SK-N-SH (cell line): ENCODE measurements around the gene RPP25. TPM values are rescaled to one million over a fixed set of nuclear protein-coding genes. Genes with fewer than 3 reads are reported as not detected.

Experiments
- CTCF ChIA-PET: fragments of 300-600, 350-600 bp; formaldehyde crosslinking; extraction: SDS; loops from one replicate; lab custom pipeline; 2021; lab: Yijun Ruan, JAX
- POLR2A ChIA-PET: fragments of 350-600 bp; sonication (Branson Sonifier 250); formaldehyde crosslinking; extraction: SDS; loops from one replicate; lab custom pipeline; 2020; ENCODE audit warnings: antibody characterized with exemption, inconsistent platforms; lab: Yijun Ruan, JAX
- DNase-seq: peaks from one replicate; pipeline ENCODE4 v3.0.0; 2012
- H2AFZ ChIP-seq: fragments of 200-600 bp; sonication (generic); 2 replicates; pipeline ENCODE4 v1.8.1; 2016; ENCODE audit warnings: antibody characterized with exemption, mild to moderate bottlenecking, low read depth
- H3F3A ChIP-seq: fragments of 200-600 bp; sonication (generic); replicated peaks from 2 replicates; pipeline ENCODE3; 2016; ENCODE audit warnings: antibody characterized with exemption, mild to moderate bottlenecking; ENCODE audit not compliant: insufficient read depth
- H3K27ac ChIP-seq, 2 experiments: fragments of 200-500 bp in 1 of 2; fragments of 200-600 bp in 1 of 2; sonication (Bioruptor generic) in 1 of 2; sonication (generic), shearing (Covaris generic) in 1 of 2; 2 replicates each; pipeline versions ENCODE4 v1.5.1 to v1.6.1; 2014 to 2016; ENCODE audit warnings: low read depth in 2 of 2, inconsistent platforms in 1 of 2, low read length in 1 of 2, mild to moderate bottlenecking in 1 of 2, mixed read lengths in 1 of 2
- H3K27me3 ChIP-seq: fragments of 200-600 bp; sonication (generic), shearing (Covaris generic); 2 replicates; pipeline ENCODE4 v1.6.1; 2016; ENCODE audit warnings: mixed run types; ENCODE audit not compliant: insufficient read depth
- H3K36me3 ChIP-seq, 2 experiments: fragments of 200-500 bp in 1 of 2; fragments of 200-600 bp in 1 of 2; sonication (Bioruptor generic) in 1 of 2; sonication (generic) in 1 of 2; replicated peaks in 1 of 2; 2 replicates each; pipeline versions ENCODE3 to v1.5.1; 2014 to 2016; ENCODE audit warnings: low read length in 1 of 2, mild to moderate bottlenecking in 1 of 2; ENCODE audit not compliant: insufficient read depth in 2 of 2, control insufficient read depth in 1 of 2
- H3K4me1 ChIP-seq, 2 experiments: fragments of 200-500 bp in 1 of 2; fragments of 200-600 bp in 1 of 2; sonication (Bioruptor generic) in 1 of 2; sonication (generic), shearing (Covaris generic) in 1 of 2; 2 replicates each; pipeline versions ENCODE4 v1.5.1 to v1.6.1; 2014 to 2016; ENCODE audit warnings: low read depth in 1 of 2, low read length in 1 of 2, mixed run types in 1 of 2; ENCODE audit not compliant: insufficient read depth in 2 of 2, control insufficient read depth in 1 of 2
- H3K4me2 ChIP-seq: fragments of 200-600 bp; sonication (generic), shearing (Covaris generic); 2 replicates; pipeline ENCODE4 v1.6.1; 2017; ENCODE audit warnings: mixed run types
- H3K4me3 ChIP-seq, 2 experiments: fragments of 200-500 bp in 1 of 2; fragments of 200-600 bp in 1 of 2; sonication (Bioruptor generic) in 1 of 2; sonication (generic), shearing (Covaris generic) in 1 of 2; 2 replicates each; pipeline versions ENCODE4 v1.5.1 to v1.8.1; 2014 to 2016; ENCODE audit warnings: low read depth in 2 of 2, inconsistent platforms in 1 of 2, low read length in 1 of 2, mild to moderate bottlenecking in 1 of 2, mixed read lengths in 1 of 2, moderate library complexity in 1 of 2
- H3K79me2 ChIP-seq: fragments of 200-600 bp; sonication (generic); 2 replicates; pipeline ENCODE4 v1.8.1; 2017; ENCODE audit warnings: mild to moderate bottlenecking; ENCODE audit not compliant: insufficient read depth
- H3K9ac ChIP-seq: fragments of 200-600 bp; sonication (generic); 2 replicates; pipeline ENCODE4 v1.6.1; 2017; ENCODE audit warnings: mixed run types
- H3K9me2 ChIP-seq: fragments of 200-600 bp; sonication (generic); 2 replicates; pipeline ENCODE4 v1.6.1; 2017; ENCODE audit warnings: mixed run types
- H3K9me3 ChIP-seq: fragments of 200-600 bp; sonication (generic); 2 replicates; pipeline ENCODE4 v1.6.1; 2017; ENCODE audit warnings: mixed run types, mild to moderate bottlenecking, moderate library complexity
- H4K20me1 ChIP-seq: fragments of 200-600 bp; sonication (generic); 2 replicates; pipeline ENCODE4 v1.6.1; 2017; ENCODE audit warnings: mild to moderate bottlenecking, mixed run types; ENCODE audit not compliant: insufficient read depth
- CHD2 ChIP-seq: fragments of 150-350 bp; IDR thresholded peaks from 2 replicates; pipeline ENCODE4 v1.6.1; 2018; ENCODE audit warnings: low read length; ENCODE audit not compliant: partially characterized antibody
- EP300 ChIP-seq, 2 experiments: IDR thresholded peaks; 2 replicates each; pipeline versions ENCODE4 v1.4.0 to v1.6.1; 2012; ENCODE audit warnings: borderline replicate concordance in 1 of 2, low read depth in 1 of 2, low read length in 1 of 2
- FOSL2 ChIP-seq: IDR thresholded peaks from 2 replicates; pipeline ENCODE4 v1.4.0; 2012; ENCODE audit warnings: low read depth, mild to moderate bottlenecking, moderate library complexity, borderline replicate concordance
- GABPA ChIP-seq: IDR thresholded peaks from 2 replicates; pipeline ENCODE4 v1.4.0; 2012; ENCODE audit warnings: low read depth, mild to moderate bottlenecking
- JUND ChIP-seq: IDR thresholded peaks from 2 replicates; pipeline ENCODE4 v1.4.0; 2012
- MEF2A ChIP-seq: IDR thresholded peaks from 2 replicates; pipeline ENCODE4 v1.4.0; 2012; ENCODE audit warnings: low read depth, borderline replicate concordance
- MXI1 ChIP-seq: IDR thresholded peaks from 2 replicates; pipeline ENCODE4 v1.6.1; 2012; ENCODE audit warnings: mild to moderate bottlenecking, low read depth, low read length, improper control_type of control experiment
- POLR2AphosphoS5 ChIP-seq: IDR thresholded peaks from 2 replicates; pipeline ENCODE4 v1.6.1; 2012; ENCODE audit warnings: low read depth, low read length
- RFX5 ChIP-seq: IDR thresholded peaks from 2 replicates; pipeline ENCODE4 v1.6.1; 2012; ENCODE audit warnings: mild to moderate bottlenecking, improper control_type of control experiment, low read length
- RXRA ChIP-seq: IDR thresholded peaks from 2 replicates; pipeline ENCODE4 v1.4.0; 2012; ENCODE audit warnings: low read depth, mild to moderate bottlenecking, borderline replicate concordance
- SIN3A ChIP-seq: IDR thresholded peaks from 2 replicates; pipeline ENCODE4 v1.6.1; 2012; ENCODE audit warnings: low read depth, mild to moderate bottlenecking, low read length, moderate library complexity, borderline replicate concordance
- TAF1 ChIP-seq: IDR thresholded peaks from 2 replicates; pipeline ENCODE4 v1.6.1; 2012; ENCODE audit warnings: low read depth, mild to moderate bottlenecking, low read length, moderate library complexity, borderline replicate concordance
- TCF12 ChIP-seq: IDR thresholded peaks from 2 replicates; pipeline ENCODE4 v1.4.0; 2012
- WGBS: methylation state at CpG from one replicate; pipeline ENCODE4 v1.1.6; 2017; ENCODE audit warnings: low lambda C conversion rate; 5-methylcytosine and 5-hydroxymethylcytosine counted together
- polyA plus RNA-seq, 3 experiments: library from polyadenylated mRNA; depleted of rRNA; stranded (reverse); fragments of >200 nt; gene quantifications; 2 replicates each; pipeline ENCODE4 v1.2.3, GENCODE V29; 2012
- TF ChIP-seq, protein P1 (sequence below): fragments of 150-350 bp; IDR thresholded peaks from 2 replicates; pipeline ENCODE4 v1.6.1; 2016; ENCODE audit warnings: mild to moderate bottlenecking, low read depth, low read length
- TF ChIP-seq, protein P2 (sequence below): IDR thresholded peaks from 2 replicates; pipeline ENCODE4 v1.6.1; 2012; ENCODE audit warnings: mild to moderate bottlenecking, low read depth, low read length, moderate library complexity
- TF ChIP-seq, protein P3 (sequence below): IDR thresholded peaks from 2 replicates; pipeline ENCODE4 v1.4.0; 2012; ENCODE audit warnings: low read depth, borderline replicate concordance

Gene RPP25
- polyA plus RNA-seq, 1 of the 3 experiments (the other 2 are of a cell fraction): 1.7 TPM

- no peak for TF ChIP-seq RXRA
- peak; percentile 98 for TF ChIP-seq SIN3A
Measured at GRCh38 chr15:74995182-74995778, 38.7 kb upstream of the RPP25 start, which contains the start of gene SCAMP5 (continued).

- Histone ChIP-seq H3K4me1 (peaks cover 0 to 17% of the 10 kb centered on the region in 2 experiments; a peak in 1 of 4 replicates), H3K36me3 (no peaks in the 10 kb centered on the region), H3K79me2 (no peaks in the 10 kb centered on the region), H3K27me3 (no peaks in the 10 kb centered on the region), H3K9ac (no peak overlapping the region), H3K27ac (peak overlapping the region in 1 of 2 experiments; percentile 50; a peak in 2 of 4 replicates), H3K4me3 (peak overlapping the region; percentile 67 to 84; a peak in 3 of 4 replicates), H3F3A (peaks cover 4% of the 10 kb centered on the region), H3K9me2 (no peaks in the 10 kb centered on the region), H2AFZ (no peak overlapping the region), H4K20me1 (no peaks in the 10 kb centered on the region), H3K9me3 (no peaks in the 10 kb centered on the region), H3K4me2 (peak overlapping the region; percentile 62; the same call in 1 of the 2 replicates)
- CTCF ChIA-PET: interaction anchor here (1.0 to 3.9 kb wide), 11 partner anchors 29 to 226 kb away, joined by 3 to 21 read pairs (median 9); partner anchors contain the start of genes PPCDC, RPP25 and ULK3
- DNase-seq: no peak
- WGBS: 11% methylated on average over 5 of the region's 5 CpGs
- no peak for TF ChIP-seq JUND
- TF ChIP-seq GABPA: no peak
- TF ChIP-seq POLR2AphosphoS5: no peak
- TF ChIP-seq FOSL2: no peak
- no peak for TF ChIP-seq TCF12
- no peak for TF ChIP-seq MXI1
- no peak for TF ChIP-seq EP300 (IDR thresholded peaks at IDR 0.05; ENCODE audit: borderline replicate concordance in 1 of 2, low read depth in 1 of 2, low read length in 1 of 2)
- TF ChIP-seq SIN3A: no peak
- TF ChIP-seq MEF2A: no peak
- TF ChIP-seq CHD2: no peak
- TF ChIP-seq, protein P1, sequence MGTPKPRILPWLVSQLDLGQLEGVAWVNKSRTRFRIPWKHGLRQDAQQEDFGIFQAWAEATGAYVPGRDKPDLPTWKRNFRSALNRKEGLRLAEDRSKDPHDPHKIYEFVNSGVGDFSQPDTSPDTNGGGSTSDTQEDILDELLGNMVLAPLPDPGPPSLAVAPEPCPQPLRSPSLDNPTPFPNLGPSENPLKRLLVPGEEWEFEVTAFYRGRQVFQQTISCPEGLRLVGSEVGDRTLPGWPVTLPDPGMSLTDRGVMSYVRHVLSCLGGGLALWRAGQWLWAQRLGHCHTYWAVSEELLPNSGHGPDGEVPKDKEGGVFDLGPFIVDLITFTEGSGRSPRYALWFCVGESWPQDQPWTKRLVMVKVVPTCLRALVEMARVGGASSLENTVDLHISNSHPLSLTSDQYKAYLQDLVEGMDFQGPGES: no peak
- no peak for TF ChIP-seq TAF1
- TF ChIP-seq, protein P2, sequence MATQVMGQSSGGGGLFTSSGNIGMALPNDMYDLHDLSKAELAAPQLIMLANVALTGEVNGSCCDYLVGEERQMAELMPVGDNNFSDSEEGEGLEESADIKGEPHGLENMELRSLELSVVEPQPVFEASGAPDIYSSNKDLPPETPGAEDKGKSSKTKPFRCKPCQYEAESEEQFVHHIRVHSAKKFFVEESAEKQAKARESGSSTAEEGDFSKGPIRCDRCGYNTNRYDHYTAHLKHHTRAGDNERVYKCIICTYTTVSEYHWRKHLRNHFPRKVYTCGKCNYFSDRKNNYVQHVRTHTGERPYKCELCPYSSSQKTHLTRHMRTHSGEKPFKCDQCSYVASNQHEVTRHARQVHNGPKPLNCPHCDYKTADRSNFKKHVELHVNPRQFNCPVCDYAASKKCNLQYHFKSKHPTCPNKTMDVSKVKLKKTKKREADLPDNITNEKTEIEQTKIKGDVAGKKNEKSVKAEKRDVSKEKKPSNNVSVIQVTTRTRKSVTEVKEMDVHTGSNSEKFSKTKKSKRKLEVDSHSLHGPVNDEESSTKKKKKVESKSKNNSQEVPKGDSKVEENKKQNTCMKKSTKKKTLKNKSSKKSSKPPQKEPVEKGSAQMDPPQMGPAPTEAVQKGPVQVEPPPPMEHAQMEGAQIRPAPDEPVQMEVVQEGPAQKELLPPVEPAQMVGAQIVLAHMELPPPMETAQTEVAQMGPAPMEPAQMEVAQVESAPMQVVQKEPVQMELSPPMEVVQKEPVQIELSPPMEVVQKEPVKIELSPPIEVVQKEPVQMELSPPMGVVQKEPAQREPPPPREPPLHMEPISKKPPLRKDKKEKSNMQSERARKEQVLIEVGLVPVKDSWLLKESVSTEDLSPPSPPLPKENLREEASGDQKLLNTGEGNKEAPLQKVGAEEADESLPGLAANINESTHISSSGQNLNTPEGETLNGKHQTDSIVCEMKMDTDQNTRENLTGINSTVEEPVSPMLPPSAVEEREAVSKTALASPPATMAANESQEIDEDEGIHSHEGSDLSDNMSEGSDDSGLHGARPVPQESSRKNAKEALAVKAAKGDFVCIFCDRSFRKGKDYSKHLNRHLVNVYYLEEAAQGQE: no peak
- TF ChIP-seq, protein P3, sequence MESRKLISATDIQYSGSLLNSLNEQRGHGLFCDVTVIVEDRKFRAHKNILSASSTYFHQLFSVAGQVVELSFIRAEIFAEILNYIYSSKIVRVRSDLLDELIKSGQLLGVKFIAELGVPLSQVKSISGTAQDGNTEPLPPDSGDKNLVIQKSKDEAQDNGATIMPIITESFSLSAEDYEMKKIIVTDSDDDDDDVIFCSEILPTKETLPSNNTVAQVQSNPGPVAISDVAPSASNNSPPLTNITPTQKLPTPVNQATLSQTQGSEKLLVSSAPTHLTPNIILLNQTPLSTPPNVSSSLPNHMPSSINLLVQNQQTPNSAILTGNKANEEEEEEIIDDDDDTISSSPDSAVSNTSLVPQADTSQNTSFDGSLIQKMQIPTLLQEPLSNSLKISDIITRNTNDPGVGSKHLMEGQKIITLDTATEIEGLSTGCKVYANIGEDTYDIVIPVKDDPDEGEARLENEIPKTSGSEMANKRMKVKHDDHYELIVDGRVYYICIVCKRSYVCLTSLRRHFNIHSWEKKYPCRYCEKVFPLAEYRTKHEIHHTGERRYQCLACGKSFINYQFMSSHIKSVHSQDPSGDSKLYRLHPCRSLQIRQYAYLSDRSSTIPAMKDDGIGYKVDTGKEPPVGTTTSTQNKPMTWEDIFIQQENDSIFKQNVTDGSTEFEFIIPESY: no peak
- TF ChIP-seq RFX5: no peak
- POLR2A ChIA-PET: interaction anchor here (0.6 to 2.7 kb wide), 18 partner anchors 12 to 1411 kb away, joined by 3 to 47 read pairs (median 4); partner anchors contain the start of genes COX5A, FAM219B, PPCDC and RPP25
Measured at GRCh38 chr15:74994685-74995084, 38.1 kb upstream of the RPP25 start.
